Stimulated activated CD4-positive, alpha-beta T cell treated with anti-CD3 and anti-CD28 coated beads, Interleukin-1b, Interleukin-23, amount 100 ng/mL, for 24 hours (primary cell): ENCODE measurements around the gene GGA1.
A peak's percentile ranks its signal among the peaks of the same experiment; 100 is the strongest.
"Not testable (repeated sequence)": the region's sequence is repeated elsewhere in the genome, so short reads cannot be mapped to it uniquely, and the experiment has no call there.

ENCODE experiments used
- DNase-seq, 4 experiments: peaks; one replicate each; pipeline ENCODE4 v3.0.0-alpha.2; 2020; ENCODE audit warnings: low read depth in 4 of 4, low spot score in 1 of 4

GGA1 gene

GRCh38 chr22:37641561-37641949, 32.9 kb downstream of the GGA1 start:
- DNase-seq = no peak

GRCh38 chr22:37643225-37643847, 34.7 kb downstream of the GGA1 start:
- DNase-seq = peak; percentile 80 to 93 (median 82)

- no peak for DNase-seq
Observed at GRCh38 chr22:37647317-37647716, 38.7 kb downstream of the GGA1 start.

GRCh38 chr22:37647928-37648327, 39.3 kb downstream of the GGA1 start:
- no peak for DNase-seq

GRCh38 chr22:37650463-37651136, 42.0 kb downstream of the GGA1 start:
- no peak for DNase-seq

DNA sequence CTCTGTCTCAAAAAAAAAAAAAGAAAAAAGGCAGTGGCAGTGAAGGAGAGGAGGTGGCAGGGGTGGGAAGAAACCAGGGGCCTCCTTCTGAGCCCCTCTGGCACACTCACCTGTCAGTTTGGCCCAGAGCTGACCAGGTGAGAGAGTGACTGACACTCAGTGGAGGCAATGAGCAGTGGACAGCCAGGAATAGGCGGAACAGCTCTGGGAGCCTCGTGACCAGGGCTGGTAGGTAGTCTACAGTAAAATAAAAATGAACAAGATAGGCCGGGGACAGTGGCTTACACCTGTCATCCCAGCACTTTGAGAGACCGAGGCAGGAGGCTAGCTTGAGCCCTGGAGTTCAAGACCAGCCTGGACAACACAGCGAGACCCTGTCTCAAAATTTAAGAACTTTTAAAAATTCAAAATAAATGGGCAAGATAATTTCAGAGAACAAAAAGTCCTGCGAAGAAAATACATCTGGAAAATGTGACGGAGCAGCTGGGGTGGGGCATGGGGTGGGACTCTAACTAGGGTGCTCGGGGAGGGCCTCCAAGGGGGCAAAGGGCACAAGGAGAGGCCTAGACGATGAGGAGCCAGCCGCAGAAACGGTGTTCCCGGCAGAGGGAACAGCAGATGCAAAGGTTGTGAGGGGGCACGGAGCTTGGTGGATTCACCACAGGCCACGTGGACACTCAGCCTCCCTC, 46.1 kb downstream of the GGA1 start:
- DNase-seq = no peak

DNA sequence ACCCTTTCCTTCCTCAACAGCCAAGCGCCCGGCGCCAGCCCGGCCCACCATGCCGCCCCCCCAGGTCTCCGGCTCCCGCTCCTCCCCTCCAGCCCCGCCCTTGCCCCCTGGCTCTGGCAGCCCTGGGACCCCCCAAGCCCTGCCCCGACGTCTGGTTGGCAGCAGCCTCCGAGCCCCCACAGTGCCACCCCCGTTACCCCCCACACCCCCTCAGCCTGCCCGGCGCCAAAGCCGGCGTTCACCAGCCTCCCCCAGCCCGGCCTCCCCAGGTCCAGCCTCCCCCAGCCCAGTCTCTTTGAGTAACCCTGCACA, 46.6 kb downstream of the GGA1 start:
- DNase-seq = no peak

GRCh38 chr22:37656583-37656982, 47.9 kb downstream of the GGA1 start:
- not testable (repeated sequence) for DNase-seq

GRCh38 chr22:37657590-37658132, 49.0 kb downstream of the GGA1 start:
- DNase-seq = no peak

- peak; percentile 95 to 98 (median 95) for DNase-seq
Observed at GRCh38 chr22:37658133-37659065, 49.8 kb downstream of the GGA1 start, which contains the start of gene PDXP. Gene PDXP, plus strand, starts transcription at chr22:37658723. Its CDS starts 60 bp downstream, at chr22:37658783.

DNA sequence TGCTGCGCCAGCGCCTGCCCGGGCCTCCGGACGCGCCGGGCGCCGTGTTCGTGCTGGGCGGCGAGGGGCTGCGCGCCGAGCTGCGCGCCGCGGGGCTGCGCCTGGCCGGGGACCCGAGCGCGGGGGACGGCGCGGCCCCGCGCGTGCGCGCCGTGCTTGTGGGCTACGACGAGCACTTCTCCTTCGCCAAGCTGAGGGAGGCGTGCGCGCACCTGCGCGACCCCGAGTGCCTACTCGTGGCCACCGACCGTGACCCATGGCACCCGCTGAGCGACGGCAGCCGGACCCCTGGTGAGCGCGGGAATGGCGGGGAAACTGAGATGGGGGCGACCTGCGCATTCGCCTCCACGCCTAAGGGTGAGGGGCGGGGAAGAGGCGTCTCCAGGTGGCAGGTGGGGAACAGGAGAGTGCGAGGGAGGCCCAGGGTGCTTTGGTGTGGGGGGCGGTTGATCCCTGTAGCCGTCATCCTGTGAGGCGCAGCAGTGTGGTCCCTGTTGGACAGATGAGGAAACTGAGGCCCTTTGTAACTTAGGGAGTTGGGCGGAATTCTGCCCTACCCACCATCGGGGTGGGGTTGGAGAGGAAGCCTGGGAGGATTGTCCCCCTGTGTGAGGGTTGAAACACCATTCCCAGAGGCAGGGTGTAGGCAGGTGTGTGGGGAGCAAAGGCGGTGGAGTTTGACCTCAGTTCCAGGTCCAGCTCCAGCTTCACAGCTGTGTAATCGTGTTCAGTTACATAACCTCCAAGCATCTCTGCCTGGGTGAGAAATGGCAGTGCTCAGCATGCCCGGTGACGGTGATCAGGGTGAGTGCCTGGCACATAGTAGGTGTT, 50.6 kb downstream of the GGA1 start:
- no peak for DNase-seq

GRCh38 chr22:37659897-37660708, 51.5 kb downstream of the GGA1 start:
- DNase-seq = no peak

DNA sequence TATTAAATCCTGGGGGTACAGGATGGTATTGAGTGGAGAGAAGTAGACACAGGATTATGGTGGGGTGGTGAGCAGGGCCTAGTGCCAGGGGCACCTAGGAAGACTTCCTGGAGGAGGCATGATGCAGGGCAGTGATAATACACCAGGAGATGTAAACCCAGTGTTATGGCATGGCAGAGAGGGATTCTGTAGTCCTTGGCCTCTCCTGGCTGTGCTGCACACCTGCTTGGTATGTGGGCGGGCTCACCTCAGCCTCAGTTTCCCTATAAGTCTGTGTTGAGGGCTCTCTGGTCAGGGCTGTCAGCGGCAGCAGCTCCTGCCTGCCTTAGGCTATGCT, 52.0 kb downstream of the GGA1 start:
- DNase-seq = no peak

DNA sequence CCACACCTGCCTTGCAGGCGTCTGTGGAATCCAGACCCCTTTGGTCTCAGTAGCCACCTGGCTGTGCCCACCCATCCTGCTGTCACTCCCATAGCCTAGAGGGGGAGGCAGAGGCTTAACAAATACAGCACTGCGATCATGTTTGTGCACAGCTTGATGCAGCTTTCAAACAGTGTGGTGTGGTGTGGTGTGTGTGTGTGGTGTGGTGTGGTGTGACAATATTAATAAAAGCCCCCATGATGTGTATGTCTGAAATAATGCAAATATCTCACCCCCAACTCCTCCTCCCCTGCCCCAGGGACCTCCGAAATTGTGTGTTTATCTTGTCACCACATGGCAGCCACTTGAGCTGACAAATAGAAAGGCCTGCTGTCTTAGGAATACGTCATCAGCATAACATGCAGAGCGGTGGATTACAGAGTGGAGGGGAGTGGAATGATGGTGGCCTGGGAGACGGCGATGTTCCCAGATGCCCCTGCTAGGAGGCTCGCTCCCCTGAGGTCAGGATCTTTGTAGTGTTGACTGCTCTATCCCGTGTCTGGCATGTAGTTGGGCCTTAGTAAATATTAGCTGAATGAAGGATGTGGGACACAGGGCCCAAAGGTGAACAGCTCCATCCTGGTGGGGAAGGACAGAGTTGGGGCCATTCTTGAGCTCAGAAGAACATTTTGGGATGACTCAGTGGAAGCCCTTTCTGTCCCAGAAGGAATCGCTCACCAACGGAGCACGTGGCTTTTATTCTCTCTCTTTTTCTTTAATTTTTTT, 52.7 kb downstream of the GGA1 start:
- DNase-seq = no peak

DNA sequence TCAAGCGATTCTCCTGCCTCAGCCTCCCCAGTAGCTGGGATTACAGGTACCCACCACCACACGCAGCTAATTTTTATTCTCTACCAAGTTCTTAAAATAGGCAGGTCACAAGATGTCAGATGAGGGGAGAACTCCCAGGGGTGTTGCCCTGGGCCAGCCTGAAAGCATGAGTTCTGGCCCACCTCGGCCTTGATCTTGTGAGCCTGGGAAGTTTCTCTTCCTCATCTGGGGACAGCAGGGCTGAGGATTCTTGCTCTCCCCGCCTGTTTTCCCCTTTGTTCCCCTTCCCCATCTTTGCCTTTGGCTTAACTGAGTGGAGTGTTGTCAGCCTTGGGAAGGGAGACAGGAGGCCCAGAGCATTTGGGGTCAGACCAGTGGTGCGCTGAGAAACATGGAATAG, 53.4 kb downstream of the GGA1 start:
- no peak for DNase-seq

DNA sequence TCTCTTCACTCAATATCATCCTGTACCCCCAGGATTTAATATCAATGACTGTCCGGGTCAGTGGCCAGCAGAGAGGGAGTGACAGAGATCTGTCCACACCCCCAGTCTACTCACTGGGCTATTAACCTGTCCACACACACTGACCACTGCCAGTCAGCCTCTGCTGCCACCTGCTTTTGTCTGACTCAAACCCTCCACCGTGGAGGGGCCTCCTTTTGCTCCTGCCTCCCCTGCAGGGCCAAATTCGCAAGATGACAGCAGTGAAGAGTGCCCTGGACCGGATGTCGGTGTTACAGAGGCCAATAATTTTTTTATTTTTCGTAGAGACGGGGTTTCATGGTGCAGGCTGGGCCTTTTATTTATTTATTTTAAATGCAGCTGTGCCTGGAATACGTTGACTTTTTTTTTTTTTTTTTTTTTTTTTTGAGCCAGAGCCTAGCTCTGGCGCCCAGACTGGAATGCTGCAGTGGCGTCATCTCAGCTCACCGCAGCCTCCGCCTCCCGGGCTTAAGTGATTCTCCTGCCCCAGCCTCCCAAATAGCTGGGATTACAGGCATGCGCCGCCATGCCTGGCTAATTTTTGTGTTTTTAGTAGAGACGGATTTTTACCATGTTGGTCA, 55.0 kb downstream of the GGA1 start:
- DNase-seq = no peak

- DNase-seq = no peak
Observed at GRCh38 chr22:37664249-37665101, 55.8 kb downstream of the GGA1 start.
